Lower leg skin (tissue), 4 donors: ENCODE data around the gene ARL10. TPM values are rescaled to one million over a fixed set of nuclear protein-coding genes. Genes with fewer than 3 reads are reported as not detected.

Source experiments
- DNase-seq, 2 donors: peaks; one replicate each; pipeline ENCODE4 v3.0.0-alpha.2; 2019; ENCODE audit warnings: low spot score in 2 of 2
- H3K4me3 ChIP-seq: fragments of 200-600 bp; sonication (generic); 2 replicates; pipeline ENCODE4 v1.5.1; 2017; ENCODE audit warnings: mild to moderate bottlenecking, low read depth; ENCODE audit not compliant: poor library complexity, severe bottlenecking
- POLR2A ChIP-seq, 2 donors: fragments of 450-650 bp; IDR thresholded peaks; one replicate each; pipeline ENCODE4 v1.6.1; 2016 to 2017; ENCODE audit warnings: antibody characterized with exemption in 2 of 2, mild to moderate bottlenecking in 1 of 2, moderate library complexity in 1 of 2
- WGBS, 2 donors: methylation state at CpG; one replicate each; pipeline ENCODE4 v1.1.5; 2018; 5-methylcytosine and 5-hydroxymethylcytosine counted together
- intact Hi-C: fragments of 100-400 bp; cut with DNase I; formaldehyde crosslinking; loops from one replicate; pipeline ENCODE4 v1.15.0; 2023; ENCODE audit warnings: low total_unique reads
- total RNA-seq, 4 donors: library from RNA; depleted of rRNA; stranded (reverse); fragments of >200 nt; gene quantifications; one replicate each; pipeline ENCODE4 v1.1.0, GENCODE V29; 2016
- TF ChIP-seq, protein P1 (sequence below), 3 donors: fragments of 450-650 bp; IDR thresholded peaks; one replicate each; pipeline ENCODE4 v1.5.1; 2016; ENCODE audit warnings: antibody characterized with exemption in 3 of 3, mild to moderate bottlenecking in 3 of 3, moderate library complexity in 2 of 3

The ARL10 gene
- total RNA-seq, 4 donors from 2014 or later, result 6.1 to 13.5 (median 8.8) TPM

DNA sequence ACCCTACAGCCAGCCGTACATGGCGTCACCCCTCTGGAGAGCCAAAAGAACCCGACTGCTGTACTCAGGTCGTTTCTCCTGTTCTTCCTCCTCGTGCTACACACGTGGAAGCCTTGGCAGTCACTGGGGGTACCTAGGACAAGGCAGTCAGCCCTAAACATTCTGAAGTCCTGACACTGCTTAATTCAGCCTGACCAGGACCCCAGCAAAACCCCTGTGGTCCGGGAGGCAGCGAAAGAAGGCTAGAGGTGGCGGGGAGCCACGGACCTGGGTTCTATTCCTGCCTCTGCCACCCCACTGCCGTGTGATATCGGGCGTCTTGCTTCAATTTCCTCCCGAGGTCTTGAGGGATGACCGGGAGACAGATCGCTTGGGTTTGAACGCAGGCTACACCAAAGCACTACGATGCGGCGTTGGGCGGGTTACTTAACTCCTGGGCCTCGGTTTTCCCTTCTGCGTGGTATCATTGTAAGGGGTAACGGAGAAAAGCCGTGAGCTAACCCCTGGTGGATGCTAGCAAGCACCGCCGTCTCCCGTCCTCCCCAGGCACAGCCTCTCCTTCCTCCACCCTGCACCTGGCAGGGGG lies 429 bp upstream of the ARL10 start:
- DNase-seq, result no peak
- intact Hi-C loops, result no loop called here
- TF ChIP-seq POLR2A (IDR thresholded peaks at IDR 0.05), result no peak
- TF ChIP-seq, protein P1, sequence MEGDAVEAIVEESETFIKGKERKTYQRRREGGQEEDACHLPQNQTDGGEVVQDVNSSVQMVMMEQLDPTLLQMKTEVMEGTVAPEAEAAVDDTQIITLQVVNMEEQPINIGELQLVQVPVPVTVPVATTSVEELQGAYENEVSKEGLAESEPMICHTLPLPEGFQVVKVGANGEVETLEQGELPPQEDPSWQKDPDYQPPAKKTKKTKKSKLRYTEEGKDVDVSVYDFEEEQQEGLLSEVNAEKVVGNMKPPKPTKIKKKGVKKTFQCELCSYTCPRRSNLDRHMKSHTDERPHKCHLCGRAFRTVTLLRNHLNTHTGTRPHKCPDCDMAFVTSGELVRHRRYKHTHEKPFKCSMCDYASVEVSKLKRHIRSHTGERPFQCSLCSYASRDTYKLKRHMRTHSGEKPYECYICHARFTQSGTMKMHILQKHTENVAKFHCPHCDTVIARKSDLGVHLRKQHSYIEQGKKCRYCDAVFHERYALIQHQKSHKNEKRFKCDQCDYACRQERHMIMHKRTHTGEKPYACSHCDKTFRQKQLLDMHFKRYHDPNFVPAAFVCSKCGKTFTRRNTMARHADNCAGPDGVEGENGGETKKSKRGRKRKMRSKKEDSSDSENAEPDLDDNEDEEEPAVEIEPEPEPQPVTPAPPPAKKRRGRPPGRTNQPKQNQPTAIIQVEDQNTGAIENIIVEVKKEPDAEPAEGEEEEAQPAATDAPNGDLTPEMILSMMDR (IDR thresholded peaks at IDR 0.05), result no peak
- 22 to 27% methylated on average over 23 to 28 of the region's 28 CpGs for WGBS, 2 donors
- peak overlapping the region; percentile 70 for H3K4me3 ChIP-seq

DNA sequence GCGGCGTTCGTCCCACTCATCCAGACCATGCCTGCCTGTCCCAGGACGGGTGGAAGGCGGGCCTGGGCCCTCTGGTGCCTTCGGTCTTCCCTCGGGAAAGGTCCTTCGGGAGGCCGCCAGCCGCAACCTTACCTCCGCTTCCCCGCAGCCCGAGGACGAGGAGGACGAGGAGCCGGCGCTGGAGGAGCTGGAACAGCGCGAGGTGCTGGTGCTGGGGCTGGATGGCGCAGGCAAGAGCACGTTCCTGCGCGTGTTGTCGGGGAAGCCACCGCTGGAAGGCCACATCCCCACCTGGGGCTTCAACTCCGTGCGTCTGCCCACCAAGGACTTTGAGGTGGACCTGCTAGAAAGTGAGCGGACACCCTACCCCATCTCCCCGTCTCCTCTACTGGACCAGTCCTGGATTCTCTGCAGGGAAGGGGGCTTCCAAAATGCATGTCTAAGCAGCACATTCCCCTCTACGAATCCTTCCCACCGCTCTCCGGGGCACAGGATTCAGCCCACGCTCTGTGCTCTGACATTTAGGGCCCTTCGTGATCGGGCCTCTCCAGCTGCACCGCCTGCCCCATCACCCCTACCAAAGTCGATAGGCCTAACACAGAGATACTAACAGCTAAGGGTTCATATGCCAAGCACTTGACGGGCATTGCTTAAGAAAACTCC lies 1.1 kb downstream of the ARL10 start:
- DNase-seq, result no peak
- 46 to 68% methylated on average over 19 to 32 of the region's 38 CpGs for WGBS, 2 donors
- peak overlapping the region; percentile 70 for H3K4me3 ChIP-seq
- intact Hi-C loops, result no loop called here
- TF ChIP-seq POLR2A (IDR thresholded peaks at IDR 0.05), result no peak
- TF ChIP-seq, protein P1 (IDR thresholded peaks at IDR 0.05), result no peak

DNA sequence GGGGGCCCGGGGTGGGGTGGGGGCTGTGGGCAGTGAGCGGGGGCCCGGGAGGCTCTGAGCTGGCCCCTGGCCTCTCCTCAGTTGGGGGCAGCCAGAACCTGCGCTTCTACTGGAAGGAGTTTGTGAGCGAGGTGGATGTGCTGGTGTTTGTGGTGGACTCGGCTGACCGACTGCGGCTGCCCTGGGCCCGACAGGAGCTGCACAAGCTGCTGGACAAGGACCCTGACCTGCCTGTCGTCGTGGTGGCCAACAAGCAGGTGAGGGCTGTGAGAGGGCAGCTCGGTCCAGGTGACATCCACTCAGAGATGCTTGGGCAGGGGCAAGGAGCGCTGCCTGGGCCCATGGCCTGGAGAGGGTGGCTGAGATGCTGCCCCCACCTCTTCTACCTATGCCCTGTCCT lies 3.4 kb downstream of the ARL10 start:
- H3K4me3 ChIP-seq, result no peak overlapping the region
- 96% methylated on average over 10 to 13 of the region's 13 CpGs for WGBS, 2 donors
- no peak for TF ChIP-seq POLR2A (IDR thresholded peaks at IDR 0.05)
- TF ChIP-seq, protein P1 (IDR thresholded peaks at IDR 0.05), result no peak
- intact Hi-C loops, result no loop called here
- no peak for DNase-seq

DNA sequence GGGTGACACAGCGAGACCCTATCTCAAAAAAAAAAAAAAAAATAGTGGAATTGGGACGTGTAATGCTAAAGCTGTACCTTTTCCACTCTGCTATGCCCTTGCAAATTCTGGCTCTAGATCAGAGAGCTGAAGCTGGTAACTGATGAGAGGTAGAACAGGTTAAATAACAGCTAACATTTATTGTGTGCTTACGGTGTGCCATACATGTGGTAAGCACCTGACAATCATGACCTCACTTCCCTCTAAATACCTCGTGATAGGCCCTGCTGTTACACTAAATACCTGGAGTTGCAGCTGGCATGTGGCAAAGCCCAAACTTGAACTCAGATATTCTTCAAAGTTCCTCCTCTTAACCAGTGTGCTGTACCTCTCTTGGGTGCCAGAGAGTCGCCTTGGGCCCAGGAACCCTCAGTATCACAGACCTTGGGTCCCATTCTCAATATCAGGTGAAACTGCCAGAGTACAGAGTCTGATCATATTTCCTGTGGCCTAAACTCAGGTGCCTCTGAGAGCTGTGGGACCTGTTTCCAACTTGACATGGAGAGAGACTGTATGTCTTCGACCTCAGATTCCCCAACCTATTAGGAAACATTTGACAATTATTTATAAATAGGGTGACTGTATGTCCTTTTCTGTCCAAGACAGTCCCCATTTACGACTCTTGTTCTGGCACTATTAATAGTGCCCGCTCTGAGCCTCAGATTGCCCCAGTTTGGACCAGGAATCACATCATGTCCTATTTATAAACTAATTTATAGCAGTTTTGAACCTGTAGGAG lies 4.8 kb downstream of the ARL10 start:
- TF ChIP-seq, protein P1 (IDR thresholded peaks at IDR 0.05), result no peak
- no peak for TF ChIP-seq POLR2A (IDR thresholded peaks at IDR 0.05)
- no peak overlapping the region for H3K4me3 ChIP-seq
- intact Hi-C loops, result no loop called here
- no peak for DNase-seq
- 87% methylated on average over 8 of the region's 8 CpGs for WGBS, 2 donors

DNA sequence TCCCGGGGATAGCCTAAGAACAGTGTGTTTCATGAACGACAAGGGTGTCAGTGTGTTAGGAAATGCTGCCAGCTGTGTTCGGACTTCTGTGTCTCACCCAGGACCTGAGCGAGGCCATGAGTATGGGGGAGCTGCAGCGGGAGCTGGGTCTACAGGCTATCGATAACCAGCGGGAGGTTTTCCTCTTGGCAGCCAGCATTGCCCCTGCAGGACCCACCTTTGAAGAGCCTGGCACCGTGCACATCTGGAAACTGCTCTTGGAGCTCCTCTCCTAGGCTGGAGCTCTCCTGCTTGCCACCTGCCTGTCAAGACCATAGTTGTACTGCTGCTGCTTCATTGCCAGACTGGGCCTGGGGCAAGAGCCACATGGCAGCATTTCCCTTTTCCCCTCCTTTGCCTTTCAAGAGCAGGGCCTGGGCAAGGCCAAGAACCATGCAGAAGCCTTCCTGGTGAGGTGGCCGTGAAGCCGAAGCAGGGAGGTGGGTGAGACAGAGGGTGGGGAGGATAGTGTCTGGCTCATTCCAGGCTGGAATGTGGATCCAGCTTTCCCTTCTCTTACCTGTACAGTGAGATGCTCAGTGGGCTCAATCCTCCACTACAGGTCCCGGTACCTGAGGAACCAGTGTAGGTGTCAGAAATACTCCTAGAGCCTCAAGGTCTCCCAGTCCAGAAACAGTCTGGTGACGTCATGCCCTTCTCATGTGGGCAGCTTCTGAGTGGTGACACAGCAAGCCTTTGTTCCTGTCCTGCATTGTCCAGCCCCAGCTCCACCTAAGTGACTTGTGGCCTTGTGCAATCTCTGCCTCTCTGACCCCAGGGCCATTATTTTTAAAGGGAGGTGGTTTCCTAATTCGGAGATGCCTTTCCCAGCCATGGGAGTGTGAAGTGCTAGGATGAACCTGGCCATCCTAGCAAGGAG lies 6.6 kb downstream of the ARL10 start:
- TF ChIP-seq, protein P1 (IDR thresholded peaks at IDR 0.05), result no peak
- no peak for TF ChIP-seq POLR2A (IDR thresholded peaks at IDR 0.05)
- WGBS, 2 donors, result 91 to 94% methylated on average over 11 to 13 of the region's 13 CpGs
- intact Hi-C loops, result no loop called here
- DNase-seq, result no peak
- H3K4me3 ChIP-seq, result no peak overlapping the region
